Fibroblast of skin of back (primary cell): ENCODE results near the gene PILRA.
"Not testable (repeated sequence)": the region's sequence is repeated elsewhere in the genome, so short reads cannot be mapped to it uniquely, and the experiment has no call there.

Experiments
- DNase-seq: peaks from one replicate; pipeline ENCODE4 v3.0.0-alpha.2; 2013

The PILRA gene

DNA sequence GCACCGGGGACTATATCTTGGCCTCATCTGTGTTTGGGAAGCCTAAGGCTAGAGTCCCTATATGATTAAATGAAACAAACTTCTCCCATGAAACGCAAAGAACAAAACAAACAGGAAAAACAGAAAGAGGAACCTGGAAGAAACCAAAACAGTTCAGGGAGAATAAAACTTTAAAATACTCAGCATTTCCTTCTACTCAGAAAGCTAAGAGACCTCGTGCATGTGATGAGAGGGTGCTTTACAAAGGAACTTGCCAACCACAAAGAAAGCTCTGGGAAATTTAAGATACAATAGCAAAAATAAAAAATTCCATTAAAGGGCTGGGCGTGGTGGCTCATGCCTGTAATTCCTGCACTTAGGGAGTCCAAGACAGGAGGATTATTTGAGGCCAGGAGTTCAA lies 6.9 kb downstream of the PILRA start:
- DNase-seq, result no peak

DNA sequence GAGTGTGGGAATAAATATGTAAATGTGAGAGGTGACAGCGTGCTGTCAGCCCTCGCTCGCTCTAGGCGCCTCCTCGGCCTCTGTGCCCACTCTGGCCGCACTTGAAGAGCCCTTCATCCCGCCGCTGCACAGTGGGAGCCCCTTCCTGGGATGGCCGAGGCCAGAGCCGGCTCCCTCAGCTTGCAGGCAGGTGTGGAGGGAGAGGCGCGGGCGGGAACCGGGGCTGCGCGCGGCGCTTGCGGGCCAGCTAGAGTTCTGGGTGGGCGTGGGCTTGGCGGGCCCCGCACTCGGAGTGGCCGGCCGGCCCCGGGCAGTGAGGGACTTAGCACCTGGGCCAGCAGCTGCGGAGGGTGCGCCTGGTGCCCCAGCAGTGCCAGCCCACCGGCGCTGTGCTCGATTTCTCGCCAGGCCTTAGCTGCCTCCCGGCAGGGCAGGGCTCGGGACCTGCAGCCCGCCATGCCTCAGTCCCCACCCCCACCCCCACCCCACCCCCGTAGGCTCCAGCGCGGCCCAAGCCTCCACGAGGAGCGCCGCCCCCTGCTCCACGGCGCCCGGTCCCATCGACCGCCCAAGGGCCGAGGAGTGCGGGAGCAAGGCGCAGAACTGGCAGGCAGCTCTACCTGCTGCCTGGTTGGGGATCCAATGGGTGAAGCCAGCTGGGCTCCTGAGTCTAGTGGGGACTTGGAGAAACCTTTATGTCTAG lies 8.4 kb downstream of the PILRA start:
- not testable (repeated sequence) for DNase-seq

DNA sequence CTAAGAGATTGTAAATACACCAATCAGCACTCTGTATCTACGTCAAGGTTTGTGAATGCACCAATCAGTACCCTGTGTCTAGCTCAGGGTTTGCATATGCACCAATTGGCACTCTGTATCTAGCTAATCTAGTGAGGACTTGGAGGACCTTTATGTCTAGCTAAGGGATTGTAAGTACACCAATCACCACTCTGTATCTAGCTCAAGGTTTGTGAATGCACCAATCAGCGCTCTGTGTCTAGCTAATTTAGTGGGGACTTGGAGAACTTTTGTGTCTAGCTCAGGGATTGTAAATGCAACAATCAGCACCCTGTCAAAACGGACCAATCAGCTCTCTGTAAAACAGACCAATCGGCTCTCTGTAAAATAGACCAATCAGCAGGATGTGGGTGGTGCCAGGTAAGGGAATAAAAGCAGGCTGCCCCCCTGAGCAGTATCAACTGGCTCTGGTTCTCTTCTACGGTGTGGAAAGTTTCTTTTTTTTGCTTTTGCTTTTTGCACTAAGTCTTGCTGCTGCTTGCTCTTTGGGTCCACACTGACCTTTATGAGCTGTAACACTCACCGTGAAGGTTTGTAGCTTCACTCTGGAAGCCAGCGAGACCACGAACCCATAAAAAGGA lies 9.1 kb downstream of the PILRA start:
- not testable (repeated sequence) for DNase-seq

DNA sequence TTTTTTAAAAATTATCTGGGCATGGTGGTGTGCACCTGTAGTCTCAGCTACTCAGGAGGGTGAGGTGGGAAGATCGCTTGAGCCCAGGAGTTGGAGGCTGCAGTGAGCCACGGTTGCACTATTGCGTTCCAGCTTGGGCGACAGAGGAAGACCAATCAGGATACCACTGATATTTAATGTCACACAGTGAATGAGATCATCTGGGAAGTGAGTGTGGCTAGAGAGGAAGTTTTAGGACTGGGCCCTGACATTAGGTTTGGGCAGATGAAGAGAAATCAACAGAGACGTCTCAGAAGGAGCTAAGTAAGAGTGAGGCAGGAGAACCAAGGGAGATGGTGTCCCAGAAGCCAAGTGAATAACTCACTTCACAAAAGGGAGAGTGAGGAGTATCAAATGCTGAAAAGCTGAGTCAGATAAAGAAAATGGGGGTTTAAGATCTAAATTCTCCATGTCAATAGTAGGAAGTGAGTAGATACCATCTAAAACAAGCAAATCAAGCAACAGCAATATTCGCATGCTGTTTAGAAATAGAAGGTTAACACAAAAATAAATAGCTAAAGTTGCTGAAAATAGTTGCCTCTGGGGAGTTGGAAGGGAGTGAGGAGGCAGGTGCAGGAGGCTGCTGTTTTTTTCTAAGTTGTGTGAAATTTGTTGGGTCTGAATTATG lies 11.5 kb downstream of the PILRA start:
- DNase-seq, result no peak

DNA sequence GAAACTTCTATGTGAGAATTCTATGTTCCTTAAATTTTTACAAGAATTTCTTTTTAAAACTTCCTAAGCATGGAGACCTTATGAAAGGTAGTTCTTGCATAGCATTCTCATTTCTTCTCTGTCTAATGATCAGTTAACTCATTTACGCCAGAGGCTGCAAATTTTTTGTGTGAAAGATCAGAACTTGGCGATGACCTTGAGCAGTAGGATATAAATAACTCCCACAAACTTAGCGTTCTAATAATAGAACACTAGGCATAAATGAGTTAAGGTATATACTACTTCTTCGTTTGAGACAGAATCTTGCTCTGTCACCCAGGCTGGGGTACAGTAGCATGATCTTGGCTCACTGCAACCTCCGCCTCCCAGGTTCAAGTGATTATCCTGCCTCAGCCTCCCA lies 13.7 kb downstream of the PILRA start:
- no peak for DNase-seq

DNA sequence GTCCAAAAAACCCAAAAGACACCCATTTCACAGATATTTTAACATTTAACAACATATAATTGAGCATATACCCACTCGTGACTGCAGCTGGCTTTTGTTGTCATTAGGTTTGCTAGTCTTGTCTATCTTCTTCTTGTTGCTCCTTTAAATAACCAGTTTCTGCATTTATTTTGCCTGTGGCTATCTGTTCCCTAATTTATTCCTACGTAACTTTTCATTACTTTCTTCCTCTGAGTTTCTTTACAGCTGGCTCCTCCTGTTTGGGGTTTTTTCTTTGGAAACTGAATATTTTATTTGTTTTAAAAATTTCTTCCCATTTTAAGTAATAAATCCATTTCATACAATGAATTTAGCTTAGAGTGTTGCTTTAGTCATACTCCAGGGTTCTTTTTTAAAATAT lies 14.4 kb downstream of the PILRA start:
- no peak for DNase-seq

DNA sequence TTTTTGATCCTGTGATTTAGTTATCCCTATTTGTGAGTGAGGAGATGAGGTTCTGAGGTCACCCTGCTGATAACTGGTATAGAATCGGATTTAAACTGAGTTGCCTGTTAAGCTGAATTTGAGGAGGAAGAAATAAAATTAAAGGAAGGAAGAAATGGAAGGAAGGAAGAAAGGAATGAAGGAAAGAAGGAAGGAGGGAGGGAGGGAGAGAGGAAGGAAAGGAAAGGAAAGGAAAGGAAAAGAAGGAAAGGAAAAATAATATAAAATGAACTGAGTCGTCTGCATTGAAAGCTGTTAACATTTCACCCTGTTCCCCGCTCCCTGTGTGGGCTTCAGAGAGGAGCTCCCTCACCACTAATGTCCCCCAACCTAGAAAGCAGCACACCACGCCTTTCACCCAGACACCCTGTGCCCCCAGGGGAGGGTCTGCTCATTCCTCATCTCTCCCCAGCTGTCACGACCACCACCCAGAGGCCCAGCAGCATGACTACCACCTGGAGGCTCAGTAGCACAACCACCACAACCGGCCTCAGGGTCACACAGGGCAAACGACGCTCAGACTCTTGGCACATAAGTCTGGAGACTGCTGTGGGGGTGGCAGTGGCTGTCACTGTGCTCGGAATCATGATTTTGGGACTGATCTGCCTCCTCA lies 16.3 kb downstream of the PILRA start:
- DNase-seq, result no peak

DNA sequence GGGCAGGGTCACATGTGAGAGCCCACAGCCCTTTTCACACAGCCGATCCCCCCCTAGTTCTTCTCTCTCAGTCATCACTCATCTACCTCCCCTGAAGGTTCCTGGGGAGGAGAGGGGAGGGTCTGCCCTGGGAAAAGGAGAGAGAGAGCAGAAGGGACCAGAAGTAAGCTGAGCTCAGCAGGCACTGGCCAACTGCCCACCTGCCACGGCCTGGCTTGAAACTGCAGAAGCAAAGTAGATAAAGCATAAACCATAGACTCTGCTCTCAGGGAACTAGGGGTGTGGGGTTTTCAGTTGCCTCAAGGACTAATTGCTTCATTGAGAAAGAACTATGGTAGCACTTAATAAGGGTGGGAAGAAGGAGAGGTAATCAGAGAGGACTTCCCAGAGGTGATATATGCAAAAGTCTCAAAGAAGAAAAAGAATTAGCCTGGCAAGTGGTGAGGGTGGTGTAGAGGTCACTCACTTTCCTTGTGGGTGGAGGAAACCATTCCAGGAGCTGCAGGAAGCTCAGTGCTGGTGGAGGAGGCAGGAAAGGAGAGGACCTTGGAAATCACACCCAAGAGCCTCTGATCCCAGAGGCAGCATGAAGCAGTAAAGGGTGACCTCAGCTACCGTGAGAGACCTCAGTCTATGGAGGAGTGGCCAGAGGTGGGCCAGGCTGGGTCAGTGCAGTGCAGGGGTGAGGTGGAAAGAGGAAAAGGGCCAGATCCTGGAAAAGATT lies 17.2 kb downstream of the PILRA start:
- DNase-seq, result no peak

DNA sequence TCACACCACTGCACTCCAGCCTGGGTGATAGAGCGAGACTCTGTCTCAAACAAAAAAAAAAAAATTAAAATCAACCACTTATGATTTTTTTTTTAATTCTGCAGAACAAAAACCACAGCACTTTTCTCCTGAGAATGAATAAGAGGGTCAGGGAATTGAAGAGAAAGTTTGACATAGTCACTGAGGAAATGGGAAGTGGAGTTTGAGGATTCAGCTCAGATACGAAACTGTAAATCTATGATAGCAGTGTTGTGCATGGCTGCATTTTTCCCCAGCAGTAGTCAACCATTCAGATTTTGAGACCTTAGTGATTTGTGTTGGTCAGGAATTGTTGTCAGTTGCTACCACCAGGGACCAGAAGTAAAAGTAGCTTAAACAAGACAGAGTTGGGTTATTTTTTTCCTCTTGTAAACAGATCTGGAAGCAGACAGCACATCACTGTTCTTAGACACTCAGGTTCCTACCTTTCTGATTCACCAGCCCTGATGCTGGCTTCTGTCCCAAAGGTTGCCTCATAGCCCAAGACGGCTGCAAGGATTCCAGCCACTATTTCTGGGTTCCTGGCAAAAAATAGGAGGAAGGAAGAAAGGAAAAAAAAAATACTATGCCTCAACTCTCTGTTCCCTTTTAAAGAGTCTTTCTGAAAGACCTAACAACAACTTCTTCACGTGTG lies 20.1 kb downstream of the PILRA start:
- no peak for DNase-seq

DNA sequence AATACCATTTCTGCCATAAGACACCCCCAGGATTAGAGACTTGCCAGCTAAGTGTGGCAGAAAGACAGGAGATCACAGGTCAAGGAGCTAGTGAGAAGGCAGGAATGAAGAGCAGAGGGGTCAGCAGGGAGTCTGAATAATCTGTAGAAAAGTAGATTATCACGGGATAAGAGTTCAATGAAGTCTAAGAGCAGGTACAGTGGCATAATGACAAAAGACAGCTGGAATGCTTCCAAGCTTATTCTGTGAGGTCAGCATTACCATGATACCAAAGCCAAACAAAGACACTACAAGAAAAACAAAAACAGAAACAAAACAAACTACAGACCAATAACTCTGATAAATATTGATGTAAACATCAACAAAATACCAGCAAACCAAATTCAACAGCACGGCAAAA lies 20.8 kb downstream of the PILRA start:
- DNase-seq, result no peak

DNA sequence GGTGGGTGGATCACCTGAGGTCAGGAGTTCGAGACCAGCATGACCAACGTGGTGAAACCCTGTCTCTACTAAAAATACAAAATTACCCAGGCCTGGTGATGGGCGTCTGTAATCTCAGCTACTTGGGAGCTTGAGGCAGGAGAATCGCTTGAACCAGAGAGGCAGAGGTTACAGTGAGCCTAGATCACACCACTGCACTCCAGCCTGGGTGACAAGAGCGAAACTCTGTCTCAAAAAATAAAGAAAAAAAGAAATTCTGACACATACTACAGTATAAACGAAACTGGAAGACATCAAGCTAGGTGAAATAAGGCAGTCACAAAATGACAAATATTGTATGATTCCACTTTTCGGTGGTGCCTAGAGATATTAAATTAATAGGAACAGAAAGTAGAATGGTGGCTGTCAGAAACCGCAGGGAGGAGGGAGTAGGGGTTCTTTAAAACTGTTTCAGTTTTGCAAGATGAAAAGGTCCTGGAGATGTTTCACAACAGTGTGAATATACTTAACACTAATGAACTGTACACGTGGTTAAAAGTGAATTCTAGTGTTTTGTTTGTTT lies 23.2 kb downstream of the PILRA start:
- no peak for DNase-seq

DNA sequence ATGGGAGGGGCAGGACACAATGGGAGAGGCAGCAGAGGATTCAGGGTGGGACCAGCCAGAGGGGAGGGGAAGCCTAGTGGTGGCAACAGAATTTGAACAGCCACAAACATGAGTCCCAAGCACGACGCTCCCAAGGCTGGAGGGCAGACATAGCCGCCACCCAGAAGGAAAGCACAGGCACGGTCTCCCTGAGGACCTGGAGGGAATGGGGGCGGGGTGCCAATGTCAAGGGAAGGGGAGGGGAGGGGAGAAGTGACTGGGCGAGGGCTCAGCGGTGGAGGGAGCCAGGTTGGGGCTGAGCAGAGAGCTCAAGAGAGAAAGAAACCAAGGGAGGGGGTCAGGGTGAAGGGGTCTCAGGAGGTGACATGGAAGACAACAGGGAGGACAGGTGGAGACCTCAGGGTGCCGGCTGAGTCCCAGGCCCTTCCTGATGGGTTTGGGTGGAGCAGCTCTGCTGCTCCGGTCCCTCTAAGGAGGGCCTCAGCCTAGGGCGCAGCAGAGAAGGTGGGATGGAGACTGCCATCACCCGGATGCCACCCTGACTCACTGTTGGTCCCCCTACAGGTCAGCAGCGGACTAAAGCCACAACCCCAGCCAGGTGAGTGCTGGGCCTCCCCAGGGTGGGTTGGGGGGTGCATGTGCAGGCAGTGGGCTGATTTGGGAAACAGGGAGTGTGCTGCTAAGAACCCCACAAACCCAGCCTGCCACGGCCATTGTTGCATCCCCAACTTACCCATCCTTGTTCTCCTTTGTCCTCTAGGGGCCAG lies 24.2 kb downstream of the PILRA start:
- no peak for DNase-seq

DNA sequence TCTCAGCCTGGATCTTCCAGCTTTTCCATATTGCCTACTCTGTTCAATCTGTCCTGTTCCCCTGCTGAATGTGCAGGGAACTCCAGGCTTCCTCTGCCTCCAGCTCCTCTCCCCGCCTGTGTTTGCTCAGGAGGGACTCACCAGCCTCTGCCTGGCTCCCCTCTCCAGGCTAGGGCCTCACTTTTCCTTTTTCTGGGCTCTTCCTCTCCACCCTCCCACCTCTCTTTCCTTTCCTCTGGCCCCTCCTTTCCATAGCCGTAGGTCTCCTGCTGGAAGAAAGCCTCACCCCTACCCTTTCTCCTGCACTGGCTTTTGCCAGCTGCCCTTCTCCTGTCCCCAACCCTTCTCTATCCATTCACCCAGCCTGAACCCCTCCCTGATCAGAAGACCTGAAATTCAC lies 25.0 kb downstream of the PILRA start:
- no peak for DNase-seq

DNA sequence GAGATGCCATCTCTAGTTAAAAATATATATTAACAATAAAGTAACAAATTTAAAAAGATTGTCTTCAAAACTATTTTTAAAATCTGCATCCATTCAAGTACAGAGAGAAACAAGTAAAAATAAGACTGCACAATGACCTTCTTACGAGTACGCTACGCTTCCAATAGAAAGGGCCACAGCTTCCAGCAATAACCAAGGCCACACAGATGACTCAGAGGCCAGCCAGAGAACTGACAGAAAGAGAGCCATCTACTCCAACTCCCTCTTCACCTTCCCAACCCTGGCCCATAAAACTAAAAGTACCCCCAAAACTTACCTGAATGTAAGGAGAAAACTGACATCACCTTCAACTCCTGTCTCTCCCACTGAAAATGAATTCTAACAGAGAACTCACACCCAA lies 26.8 kb downstream of the PILRA start:
- no peak for DNase-seq

DNA sequence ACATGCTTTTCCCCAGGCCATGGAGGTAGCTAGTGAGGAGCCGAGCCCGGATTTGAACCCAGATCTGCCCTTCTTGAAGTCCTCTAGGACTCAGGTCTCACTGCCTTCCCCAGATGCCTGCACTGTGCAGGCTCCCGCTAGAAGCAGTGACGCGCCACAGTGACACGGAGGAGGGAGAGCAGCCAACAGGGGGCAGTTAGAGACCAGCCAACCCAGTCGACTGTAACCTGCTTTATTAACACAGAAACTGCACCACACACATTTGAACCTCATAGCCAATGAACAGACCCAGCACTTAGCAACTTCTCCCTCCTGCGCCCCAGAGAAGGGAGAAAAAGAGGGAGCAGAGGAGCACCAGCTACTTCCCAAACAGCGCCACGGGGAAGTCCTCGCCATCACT lies 27.4 kb downstream of the PILRA start:
- peak; percentile 18 for DNase-seq

DNA sequence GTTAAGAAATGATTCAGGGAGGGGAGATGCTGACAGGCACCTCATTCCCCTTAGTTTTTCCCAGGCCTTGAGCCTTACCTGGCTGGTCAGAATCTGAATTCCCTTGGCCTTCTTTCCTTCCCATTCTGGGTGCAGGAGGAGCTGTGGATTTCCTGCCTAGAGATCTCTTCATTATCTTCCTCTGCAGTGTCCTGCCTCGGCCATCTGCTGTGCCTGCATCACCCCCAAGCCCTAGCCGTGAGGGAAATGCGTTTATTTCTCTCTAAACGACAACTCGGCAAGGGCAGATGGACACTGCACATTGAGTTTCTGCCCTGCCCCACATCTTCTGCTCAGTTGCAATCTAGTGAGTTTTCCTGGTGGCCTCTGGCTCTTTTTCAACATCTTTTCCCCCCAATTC lies 28.5 kb downstream of the PILRA start:
- no peak for DNase-seq

DNA sequence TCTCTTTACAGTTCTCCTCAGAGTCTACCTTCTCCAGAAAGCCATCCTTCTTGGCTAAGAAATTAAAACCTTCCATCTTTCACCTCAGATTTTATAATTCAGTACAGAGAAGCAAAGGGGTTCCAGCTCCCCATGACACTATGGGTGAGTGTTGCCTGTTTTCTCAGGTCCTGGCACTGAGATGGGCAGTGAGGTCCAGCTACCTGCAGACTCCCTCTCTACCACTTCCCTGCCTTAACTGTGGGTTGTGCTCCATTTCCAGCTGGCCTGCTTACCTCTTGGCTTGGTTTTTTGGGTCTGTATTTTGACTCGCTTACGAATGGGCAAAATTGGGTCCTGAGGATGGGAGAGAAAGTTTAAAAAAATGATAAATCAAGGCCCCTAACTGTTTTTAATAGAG lies 29.0 kb downstream of the PILRA start:
- DNase-seq, result no peak

DNA sequence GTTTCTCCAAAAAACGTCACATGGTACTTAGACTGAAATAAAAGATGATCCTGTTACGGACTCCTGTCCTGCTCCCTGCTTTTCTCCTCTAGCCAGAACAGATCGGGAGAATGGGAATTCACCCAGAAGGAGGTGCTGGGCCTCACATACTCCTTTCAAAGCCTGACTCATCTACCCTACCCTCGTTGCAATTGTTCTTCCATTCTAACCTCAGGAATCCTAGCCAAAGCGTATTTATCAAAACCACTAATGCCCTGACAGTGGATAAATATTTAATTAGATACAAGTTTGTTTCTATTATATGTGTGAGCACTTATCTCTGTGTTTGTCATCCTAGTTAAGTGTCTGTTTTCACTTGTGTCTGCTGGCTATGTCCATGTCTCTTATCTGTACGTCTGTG lies 33.5 kb downstream of the PILRA start:
- peak; percentile 24 for DNase-seq

DNA sequence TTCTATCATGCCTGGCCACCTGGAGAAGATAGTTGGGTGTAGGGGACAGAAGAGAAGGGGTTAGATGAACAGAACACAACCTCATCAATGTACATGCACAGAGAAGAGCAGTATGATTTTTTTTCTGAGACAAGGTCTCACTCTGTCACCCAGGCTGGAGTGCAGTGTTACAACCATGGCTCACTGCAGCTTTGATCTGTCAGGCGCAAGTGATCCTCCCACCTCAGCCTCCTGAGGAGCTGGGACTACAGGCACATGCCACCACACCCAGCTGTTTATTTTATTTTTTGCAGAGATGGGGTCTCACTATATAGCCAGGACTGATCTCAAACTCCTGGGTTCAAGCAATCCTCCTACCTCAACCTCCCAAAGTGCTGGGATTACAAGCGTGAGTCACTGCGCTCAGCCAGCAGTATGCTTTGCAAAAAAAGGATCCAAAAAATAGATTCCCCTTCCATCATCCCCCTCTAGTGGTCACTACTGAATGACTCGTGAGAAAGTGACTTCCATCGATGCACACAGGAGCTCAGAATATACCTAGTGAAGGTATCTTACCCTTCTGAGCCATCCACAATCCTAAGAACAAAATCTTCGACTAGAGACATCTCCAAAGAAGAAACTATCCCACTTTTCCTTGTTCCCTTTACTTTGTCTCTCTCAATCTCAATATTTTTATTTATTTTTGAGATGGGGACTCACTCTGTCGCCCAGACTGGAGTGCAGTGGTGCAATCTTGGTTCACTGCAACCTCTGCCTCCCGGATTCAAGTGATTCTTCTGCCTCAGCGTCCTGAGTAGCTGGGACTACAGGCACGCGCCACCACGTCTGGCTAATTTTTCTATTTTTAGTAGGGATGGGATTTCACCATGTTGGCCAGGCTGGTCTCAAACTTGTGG lies 34.2 kb downstream of the PILRA start:
- DNase-seq, result peak; percentile 77

DNA sequence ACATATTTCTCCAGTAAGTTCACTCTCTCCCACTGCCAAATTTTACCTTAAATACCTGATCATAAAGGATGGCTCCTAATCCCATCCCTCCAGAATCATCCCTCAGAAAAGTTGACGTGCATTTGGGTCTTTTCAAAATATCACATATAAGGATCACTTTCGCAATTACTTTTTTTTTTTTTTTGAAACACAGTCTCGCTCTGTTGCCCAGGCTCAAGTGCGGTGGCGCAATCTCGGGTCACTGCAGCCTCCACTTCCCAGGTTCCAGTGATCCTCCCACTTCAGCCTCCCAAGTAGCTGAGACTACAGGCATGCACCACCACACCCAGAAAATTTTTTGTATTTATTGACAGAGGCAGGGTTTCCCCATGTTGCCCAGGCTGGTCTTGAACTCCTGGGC lies 37.8 kb downstream of the PILRA start:
- no peak for DNase-seq
